C4-2B (cell line): ENCODE data around the gene TRIM17.

Experiments
- H3K27ac ChIP-seq: fragments of 450-650 bp; 2 replicates; pipeline ENCODE4 v1.5.1; 2017
- CTCF ChIP-seq: fragments of 450-650 bp; conservative IDR thresholded peaks from 2 replicates; pipeline ENCODE4 v1.5.1; 2017; ENCODE audit warnings: mild to moderate bottlenecking
- ZFX ChIP-seq: fragments of 450-650 bp; IDR thresholded peaks from 2 replicates; pipeline ENCODE4 v1.6.1; 2017

TRIM17 gene

GRCh38 chr1:228393268-228393701, 23.4 kb downstream of the TRIM17 start:
- H3K27ac ChIP-seq, result no peak overlapping the region

GRCh38 chr1:228392111-228392936, 24.3 kb downstream of the TRIM17 start:
- no peak overlapping the region for H3K27ac ChIP-seq
- TF ChIP-seq ZFX, result no peak
- TF ChIP-seq CTCF, result no peak

More at GRCh38 chr1:228393268-228393701, 23.4 kb downstream of the TRIM17 start:
- TF ChIP-seq ZFX (no peak), CTCF (no peak)

GRCh38 chr1:228391411-228392020, 25.1 kb downstream of the TRIM17 start:
- H3K27ac ChIP-seq, result no peak overlapping the region
- TF ChIP-seq ZFX (no peak), CTCF (no peak)

GRCh38 chr1:228390649-228391048, 26.0 kb downstream of the TRIM17 start:
- TF ChIP-seq ZFX (no peak), CTCF (no peak)

GRCh38 chr1:228387321-228387720, 29.3 kb downstream of the TRIM17 start:
- TF ChIP-seq ZFX (no peak), CTCF (no peak)
- no peak overlapping the region for H3K27ac ChIP-seq

More at GRCh38 chr1:228390649-228391048, 26.0 kb downstream of the TRIM17 start:
- H3K27ac ChIP-seq, result no peak overlapping the region

GRCh38 chr1:228385232-228385631, 31.4 kb downstream of the TRIM17 start:
- TF ChIP-seq ZFX (no peak), CTCF (no peak)
- no peak overlapping the region for H3K27ac ChIP-seq

GRCh38 chr1:228383773-228384172, 32.9 kb downstream of the TRIM17 start:
- no peak overlapping the region for H3K27ac ChIP-seq
- TF ChIP-seq ZFX, result no peak
- no peak for TF ChIP-seq CTCF
